H1 (cell line): ENCODE results near the gene BPIFB4. TPM values are rescaled to one million over a fixed set of nuclear protein-coding genes. Genes with fewer than 3 reads are reported as not detected.

ENCODE experiments used
- ATF2 ChIP-seq: IDR thresholded peaks from 2 replicates; pipeline ENCODE4 v1.6.1; 2012; ENCODE audit warnings: low read length, inconsistent platforms
- BACH1 ChIP-seq: IDR thresholded peaks from 2 replicates; pipeline ENCODE4 v1.6.1; 2012; ENCODE audit warnings: low read length, improper control_type of control experiment
- CHD7 ChIP-seq: fragments of 300-600 bp; sonication (generic); IDR thresholded peaks from 2 replicates; pipeline ENCODE4 v1.7.1; 2012; ENCODE audit warnings: low read length, moderate library complexity, mild to moderate bottlenecking, inconsistent platforms; ENCODE audit not compliant: insufficient replicate concordance
- E2F6 ChIP-seq: IDR thresholded peaks from 2 replicates; pipeline ENCODE4 v1.6.1; 2012; ENCODE audit warnings: inconsistent platforms
- NRF1 ChIP-seq: IDR thresholded peaks from 2 replicates; pipeline ENCODE4 v1.6.1; 2011; ENCODE audit warnings: mild to moderate bottlenecking, low read depth, low read length, improper control_type of control experiment
- RFX5 ChIP-seq: IDR thresholded peaks from 2 replicates; pipeline ENCODE4 v1.6.1; 2011; ENCODE audit warnings: low read depth, low read length, improper control_type of control experiment, borderline replicate concordance
- SP2 ChIP-seq: IDR thresholded peaks from 2 replicates; pipeline ENCODE4 v1.6.1; 2012; ENCODE audit warnings: mild to moderate bottlenecking, low read length, inconsistent platforms
- SUZ12 ChIP-seq: fragments of 200-600 bp; sonication (generic); IDR thresholded peaks from 2 replicates; pipeline ENCODE4 v1.6.1; 2012; ENCODE audit warnings: mild to moderate bottlenecking, inconsistent platforms, low read length, moderate library complexity, mixed read lengths
- TAF7 ChIP-seq: optimal IDR thresholded peaks from 2 replicates; pipeline ENCODE3; 2011; ENCODE audit warnings: low read depth, mild to moderate bottlenecking, inconsistent platforms, low read length, moderate library complexity, borderline replicate concordance
- polyA plus RNA-seq, 7 experiments: library from polyadenylated mRNA; depleted of rRNA in 3 of 7; stranded (reverse) in 5 of 7; unstranded in 2 of 7; fragments of >200 nt in 5 of 7; fragments of 200-250 nt in 2 of 7; gene quantifications; 1 replicate in 5 of 7; 2 replicates in 1 of 7; 4 replicates in 1 of 7; pipeline versions ENCODE4 v1.2.1 to v1.2.3, GENCODE V29; 2011 to 2013; ENCODE audit warnings: missing spikeins in 2 of 7, mixed read lengths in 2 of 7
- total RNA-seq: library from RNA; stranded (reverse); fragmentation: NEBNext Ultra II Directional; extraction: Animal tissue kit (Norgen Biotek cat#: 25700); gene quantifications from 2 replicates; pipeline ENCODE4 v1.2.1, GENCODE V29; 2021

Gene BPIFB4
- total and polyA plus RNA-seq, 2 of the 8 experiments (the other 6 are each of a cell fraction or from before 2014, with no cell fraction given): not detected

GRCh38 chr20:33037456-33037855 is 42.0 kb upstream of the BPIFB4 start (continued):
- TF ChIP-seq CHD7: no peak
- no peak for TF ChIP-seq SP2
- no peak for TF ChIP-seq SUZ12
- TF ChIP-seq BACH1: no peak
- no peak for TF ChIP-seq E2F6
- TF ChIP-seq ATF2: no peak
- TF ChIP-seq TAF7: no peak
- no peak for TF ChIP-seq RFX5
- no peak for TF ChIP-seq NRF1
